Panc1 (cell line): ENCODE results near the gene VEZF1.

Experiments
- POLR2AphosphoS5 ChIP-seq: IDR thresholded peaks from 2 replicates; pipeline ENCODE4 v1.6.1; 2012; ENCODE audit warnings: mild to moderate bottlenecking, low read depth, low read length, moderate library complexity
- TF ChIP-seq, protein P1 (sequence below): fragments of 450-650 bp; IDR thresholded peaks from 2 replicates; pipeline ENCODE4 v1.5.1; 2017; ENCODE audit warnings: mild to moderate bottlenecking

GRCh38 chr17:57982452-57983170, 5.4 kb downstream of the VEZF1 start:
- TF ChIP-seq, protein P1, sequence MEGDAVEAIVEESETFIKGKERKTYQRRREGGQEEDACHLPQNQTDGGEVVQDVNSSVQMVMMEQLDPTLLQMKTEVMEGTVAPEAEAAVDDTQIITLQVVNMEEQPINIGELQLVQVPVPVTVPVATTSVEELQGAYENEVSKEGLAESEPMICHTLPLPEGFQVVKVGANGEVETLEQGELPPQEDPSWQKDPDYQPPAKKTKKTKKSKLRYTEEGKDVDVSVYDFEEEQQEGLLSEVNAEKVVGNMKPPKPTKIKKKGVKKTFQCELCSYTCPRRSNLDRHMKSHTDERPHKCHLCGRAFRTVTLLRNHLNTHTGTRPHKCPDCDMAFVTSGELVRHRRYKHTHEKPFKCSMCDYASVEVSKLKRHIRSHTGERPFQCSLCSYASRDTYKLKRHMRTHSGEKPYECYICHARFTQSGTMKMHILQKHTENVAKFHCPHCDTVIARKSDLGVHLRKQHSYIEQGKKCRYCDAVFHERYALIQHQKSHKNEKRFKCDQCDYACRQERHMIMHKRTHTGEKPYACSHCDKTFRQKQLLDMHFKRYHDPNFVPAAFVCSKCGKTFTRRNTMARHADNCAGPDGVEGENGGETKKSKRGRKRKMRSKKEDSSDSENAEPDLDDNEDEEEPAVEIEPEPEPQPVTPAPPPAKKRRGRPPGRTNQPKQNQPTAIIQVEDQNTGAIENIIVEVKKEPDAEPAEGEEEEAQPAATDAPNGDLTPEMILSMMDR, result no peak
- no peak for TF ChIP-seq POLR2AphosphoS5
